Eye (tissue), 1 donor: ENCODE measurements around the gene PARPBP.
"Not testable (repeated sequence)": the region's sequence is repeated elsewhere in the genome, so short reads cannot be mapped to it uniquely, and the experiment has no call there.

Experiments
- DNase-seq: peaks from one replicate; pipeline ENCODE4 v3.0.0-alpha.2; 2015

The PARPBP gene

GRCh38 chr12:102155206-102155605 is 35.2 kb downstream of the PARPBP start:
- not testable (repeated sequence) for DNase-seq

GRCh38 chr12:102163383-102163782 is 43.4 kb downstream of the PARPBP start:
- DNase-seq = no peak

GRCh38 chr12:102167821-102168604 is 48.0 kb downstream of the PARPBP start:
- DNase-seq = no peak

- peak; percentile 48 for DNase-seq
These were observed 50.1 kb downstream of the PARPBP start for GRCh38 chr12:102169922-102170621.

GRCh38 chr12:102171951-102172350 is 52.0 kb downstream of the PARPBP start:
- DNase-seq = no peak

GRCh38 chr12:102172436-102172835 is 52.5 kb downstream of the PARPBP start:
- DNase-seq = peak; percentile 3

GRCh38 chr12:102174117-102174516 is 54.1 kb downstream of the PARPBP start:
- no peak for DNase-seq

- DNase-seq = no peak
These were observed 54.8 kb downstream of the PARPBP start for GRCh38 chr12:102174761-102175160.

- no peak for DNase-seq
These were observed 62.7 kb downstream of the PARPBP start for GRCh38 chr12:102182635-102183034.

- no peak for DNase-seq
These were observed 75.8 kb downstream of the PARPBP start for GRCh38 chr12:102195826-102196225.

- DNase-seq = no peak
These were observed 77.8 kb downstream of the PARPBP start, which contains the start of gene PMCH for GRCh38 chr12:102197789-102198188. TSS of gene PMCH (minus strand) at chr12:102197833. CDS start at chr12:102197770, 63 bp downstream.

- DNase-seq = no peak
These were observed 81.6 kb downstream of the PARPBP start for GRCh38 chr12:102201436-102202061.

GRCh38 chr12:102202556-102202955 is 82.6 kb downstream of the PARPBP start:
- no peak for DNase-seq

GRCh38 chr12:102204025-102204424 is 84.0 kb downstream of the PARPBP start:
- DNase-seq = no peak

- no peak for DNase-seq
These were observed 96.2 kb downstream of the PARPBP start for GRCh38 chr12:102215992-102216691.

- DNase-seq = no peak
These were observed 100.8 kb downstream of the PARPBP start for GRCh38 chr12:102220736-102221135.

- no peak for DNase-seq
These were observed 108.0 kb downstream of the PARPBP start for GRCh38 chr12:102227954-102228353.

- DNase-seq = peak; percentile 7
These were observed 112.1 kb downstream of the PARPBP start for GRCh38 chr12:102232036-102232435.

- DNase-seq = peak; percentile 41
These were observed 112.5 kb downstream of the PARPBP start for GRCh38 chr12:102232446-102232845.

- DNase-seq = no peak
These were observed 114.6 kb downstream of the PARPBP start for GRCh38 chr12:102234599-102234998.

GRCh38 chr12:102240859-102241258 is 120.9 kb downstream of the PARPBP start:
- not testable (repeated sequence) for DNase-seq
